Gastrocnemius medialis (tissue), 4 donors: ENCODE results near the gene ZCCHC14.

ENCODE experiments used
- CTCF ChIP-seq, 5 experiments: fragments of 450-650 bp in 3 of 5; fragments of 200-600 bp in 2 of 5; sonication (generic) in 2 of 5; IDR thresholded peaks in 4 of 5; conservative IDR thresholded peaks in 1 of 5; 1 replicate in 4 of 5; 2 replicates in 1 of 5; pipeline ENCODE4 v1.5.1; 2016 to 2019; ENCODE audit warnings: antibody characterized with exemption in 5 of 5, mild to moderate bottlenecking in 3 of 5, moderate library complexity in 3 of 5
- POLR2A ChIP-seq, 2 donors: fragments of 450-650 bp; IDR thresholded peaks; one replicate each; pipeline ENCODE4 v1.6.1; 2017; ENCODE audit warnings: antibody characterized with exemption in 2 of 2, mild to moderate bottlenecking in 2 of 2, moderate library complexity in 2 of 2

GRCh38 chr16:87487361-87487924, 5.4 kb downstream of the ZCCHC14 start:
- no peak for TF ChIP-seq CTCF (IDR thresholded peaks at IDR 0.05 in 4 of 5, conservative IDR thresholded peaks at IDR 0.05 in 1 of 5)
- TF ChIP-seq POLR2A (IDR thresholded peaks at IDR 0.05): no peak
